Measurements from ENCODE around the gene SUPT3H. TPM values are rescaled to one million over a fixed set of nuclear protein-coding genes. Genes with fewer than 3 reads are reported as not detected.
A peak's percentile ranks its signal among the peaks of the same experiment; 100 is the strongest.

SUPT3H gene
- total and polyA plus RNA-seq, 2 of the 13 experiments (the other 11 are each of a cell fraction or from before 2014, with no cell fraction given): 11.9 to 36.1 TPM

GRCh38 chr6:44943541-44943940, 434.2 kb downstream of the SUPT3H start:
- H3K4me1 ChIP-seq (ENCODE audit: insufficient read depth, low read length): peaks cover 23% of the 10 kb centered on the region
- WGBS (ENCODE audit: low lambda C conversion rate): 92% methylated on average over 3 of the region's 3 CpGs
- in situ Hi-C loops (cut with HindIII; ENCODE audit: extremely low pct_ligation_motif_present, low pct_unique_long_range_greater_than_20kb) (no loop called here), intact Hi-C loops (cut with micrococcal nuclease; ENCODE audit: unreplicated experiment) (no loop called here)
- FAIRE-seq (no peak), ATAC-seq (no peak), DNase-seq (ENCODE audit: low spot score) (no peak)
- H3K9ac ChIP-seq (ENCODE audit: insufficient read depth, low read depth, low read length): no peak overlapping the region
- no peak overlapping the region for H3K4me3 ChIP-seq (replicated peaks in 1 of 3; ENCODE audit: insufficient read depth in 1 of 3, low read depth in 2 of 3, low read length in 3 of 3)
- no peaks in the 10 kb centered on the region for H4K20me1 ChIP-seq (ENCODE audit: insufficient read depth, low read length)
- no peak overlapping the region for H2AFZ ChIP-seq (ENCODE audit: low read length)
- no peak overlapping the region for H3K4me2 ChIP-seq (ENCODE audit: low read depth, low read length)
- H3K9me3 ChIP-seq (ENCODE audit: low read length): peaks cover 17% of the 10 kb centered on the region
- CTCF ChIA-PET (ENCODE audit: low intra/inter-chr PET ratio, low total read pairs): no interaction called here
- no peaks in the 10 kb centered on the region for H3K36me3 ChIP-seq (replicated peaks in 1 of 2; ENCODE audit: control insufficient read depth in 1 of 2, insufficient read depth in 2 of 2, low read length in 2 of 2)
- no peaks in the 10 kb centered on the region for H3K27me3 ChIP-seq (ENCODE audit: control insufficient read depth in 1 of 2, insufficient read depth in 2 of 2, low read length in 2 of 2)
- no peak overlapping the region for H3K27ac ChIP-seq (ENCODE audit: extremely low read length, insufficient read depth, low read length)
- no TSS peak for BruUV-seq (replicated peaks)
- POLR2A ChIA-PET: no interaction called here
- TF ChIP-seq ATF5 (CRISPR knock-in tag; IDR thresholded peaks at IDR 0.05; ENCODE audit: low read depth) (no peak), ATF7-NPFF (CRISPR knock-in tag; IDR thresholded peaks at IDR 0.05; ENCODE audit: low read depth) (no peak), ATF7 (IDR thresholded peaks at IDR 0.05) (peak; percentile 82), ATF7 (CRISPR knock-in tag; IDR thresholded peaks at IDR 0.05) (no peak)
- no peaks in the 10 kb centered on the region for H3K79me2 ChIP-seq (ENCODE audit: insufficient read depth, low read length)

- TF ChIP-seq FOXP4 (CRISPR knock-in tag; IDR thresholded peaks at IDR 0.05) (no peak), JDP2 (CRISPR knock-in tag; IDR thresholded peaks at IDR 0.05; ENCODE audit: borderline replicate concordance) (no peak), SALL2 (CRISPR knock-in tag; IDR thresholded peaks at IDR 0.05) (no peak), ZNF513 (CRISPR knock-in tag; conservative IDR thresholded peaks at IDR 0.05) (no peak), MIXL1 (CRISPR knock-in tag; IDR thresholded peaks at IDR 0.05) (no peak), NBN (conservative IDR thresholded peaks at IDR 0.05) (no peak), IRX3 (CRISPR knock-in tag; IDR thresholded peaks at IDR 0.05; ENCODE audit: borderline replicate concordance, low read depth) (no peak)
- in situ Hi-C loops (cut with HindIII; ENCODE audit: extremely low pct_ligation_motif_present, low pct_unique_long_range_greater_than_20kb) (no loop called here), intact Hi-C loops (cut with micrococcal nuclease; ENCODE audit: unreplicated experiment) (no loop called here)
- H3K9ac ChIP-seq (ENCODE audit: insufficient read depth, low read depth, low read length): no peak overlapping the region
- H3K4me2 ChIP-seq (ENCODE audit: low read depth, low read length): no peak overlapping the region
- no peak overlapping the region for H3K27ac ChIP-seq (ENCODE audit: extremely low read length, insufficient read depth, low read length)
- H3K4me1 ChIP-seq (ENCODE audit: insufficient read depth, low read length): peaks cover 23% of the 10 kb centered on the region
- no peak overlapping the region for H3K4me3 ChIP-seq (replicated peaks in 1 of 3; ENCODE audit: insufficient read depth in 1 of 3, low read depth in 2 of 3, low read length in 3 of 3)
- no peak for FAIRE-seq
- no peaks in the 10 kb centered on the region for H4K20me1 ChIP-seq (ENCODE audit: insufficient read depth, low read length)
- no peak overlapping the region for H2AFZ ChIP-seq (ENCODE audit: low read length)
- ChIA-PET POLR2A (interaction anchor here (0.6 kb wide), 1 partner anchor 8 kb away, joined by 5 read pairs; no protein-coding TSS in a partner anchor), CTCF (ENCODE audit: low intra/inter-chr PET ratio, low total read pairs) (no interaction called here)
- H3K9me3 ChIP-seq (ENCODE audit: low read length): peaks cover 17% of the 10 kb centered on the region
- H3K79me2 ChIP-seq (ENCODE audit: insufficient read depth, low read length): no peaks in the 10 kb centered on the region
- no peaks in the 10 kb centered on the region for H3K27me3 ChIP-seq (ENCODE audit: control insufficient read depth in 1 of 2, insufficient read depth in 2 of 2, low read length in 2 of 2)
- DNase-seq (ENCODE audit: low spot score): no peak
- 94% methylated on average over 1 of the region's 1 CpG for WGBS (ENCODE audit: low lambda C conversion rate)
- no TSS peak for BruUV-seq (replicated peaks)
- ATAC-seq: no peak
- no peaks in the 10 kb centered on the region for H3K36me3 ChIP-seq (replicated peaks in 1 of 2; ENCODE audit: control insufficient read depth in 1 of 2, insufficient read depth in 2 of 2, low read length in 2 of 2)
Observed at GRCh38 chr6:44942798-44943197, 434.9 kb downstream of the SUPT3H start.

Measured in HepG2 (cell line).